Uterus (tissue), 4 donors: ENCODE results near the gene ITGB5. TPM values are rescaled to one million over a fixed set of nuclear protein-coding genes. Genes with fewer than 3 reads are reported as not detected.

ENCODE experiments used
- DNase-seq, 2 donors: peaks; one replicate each; pipeline ENCODE4 v3.0.0-alpha.2; 2019 to 2020
- H3K27ac ChIP-seq, 2 donors: fragments of 200-600 bp; sonication (generic); 1 replicate in 1 of 2; 2 replicates in 1 of 2; pipeline ENCODE4 v1.5.1; 2016 to 2018
- H3K27me3 ChIP-seq, 2 donors: fragments of 200-600 bp; sonication (generic); one replicate each; pipeline ENCODE4 v1.5.1; 2018 to 2019; ENCODE audit warnings: control low read depth in 1 of 2
- H3K36me3 ChIP-seq, 2 donors: fragments of 200-600 bp; sonication (generic); one replicate each; pipeline ENCODE4 v1.5.1; 2019; ENCODE audit warnings: control low read depth in 1 of 2
- H3K4me1 ChIP-seq, 2 donors: fragments of 200-600 bp; sonication (generic); one replicate each; pipeline ENCODE4 v1.5.1; 2018 to 2019; ENCODE audit warnings: control low read depth in 1 of 2
- H3K4me3 ChIP-seq, 2 donors: fragments of 200-600 bp; sonication (generic); 1 replicate in 1 of 2; 2 replicates in 1 of 2; pipeline ENCODE4 v1.5.1; 2018 to 2019; ENCODE audit warnings: mild to moderate bottlenecking in 1 of 2
- H3K9me3 ChIP-seq, 2 donors: fragments of 200-600 bp; sonication (generic); one replicate each; pipeline ENCODE4 v1.5.1; 2019; ENCODE audit warnings: control low read depth in 1 of 2
- POLR2A ChIP-seq, 2 donors: fragments of 450-650 bp; IDR thresholded peaks; one replicate each; pipeline ENCODE4 v1.6.1; 2016; ENCODE audit warnings: antibody characterized with exemption in 2 of 2, mild to moderate bottlenecking in 1 of 2, moderate library complexity in 1 of 2
- intact Hi-C: fragments of 100-400 bp; cut with DNase I; formaldehyde crosslinking; loops from one replicate; pipeline ENCODE4 v1.15.1; 2023; ENCODE audit warnings: low total_unique reads
- total RNA-seq, 4 donors: library from RNA; depleted of rRNA in 3 of 4; stranded (reverse); fragments of >200 nt in 3 of 4; gene quantifications; one replicate each; pipeline versions ENCODE4 v1.1.0 to v1.2.4, GENCODE V29; 2014 to 2023
- TF ChIP-seq, protein P1 (sequence below), 4 experiments: fragments of 200-600 bp in 2 of 4; fragments of 450-650 bp in 2 of 4; sonication (generic) in 2 of 4; IDR thresholded peaks; one replicate each; pipeline ENCODE4 v1.5.1; 2016 to 2019; ENCODE audit warnings: antibody characterized with exemption in 4 of 4, mild to moderate bottlenecking in 2 of 4, moderate library complexity in 1 of 4
- donor health status: DM: yes; HTN: yes; CAD: no.

ITGB5 gene
- total RNA-seq, 4 donors from 2014 or later, result 28.7 to 106 (median 71.6) TPM

DNA sequence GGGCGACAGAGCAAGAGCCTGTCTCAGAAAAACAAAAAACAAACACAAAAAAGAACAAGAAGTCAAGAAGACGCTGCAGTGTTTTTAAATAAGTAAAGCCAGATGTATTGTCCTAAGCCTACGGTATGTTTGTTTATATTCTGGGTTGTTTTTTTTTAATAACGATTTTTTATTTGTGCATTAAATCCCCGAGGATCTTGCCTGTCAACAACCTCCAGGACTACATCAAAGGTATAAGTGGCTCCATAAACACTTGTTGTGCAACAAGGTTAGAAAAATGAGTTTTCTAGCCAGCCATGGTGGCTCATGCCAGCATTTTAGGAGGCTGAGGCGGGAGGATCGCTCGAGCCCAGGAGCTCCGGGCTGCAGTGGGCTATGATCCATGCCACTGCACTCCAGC is 26.1 kb downstream of the ITGB5 start:
- intact Hi-C loops, result no loop called here
- Histone ChIP-seq H3K4me1 (no peaks in the 10 kb centered on the region), H3K27ac (peak overlapping the region; percentile 67 to 81)

DNA sequence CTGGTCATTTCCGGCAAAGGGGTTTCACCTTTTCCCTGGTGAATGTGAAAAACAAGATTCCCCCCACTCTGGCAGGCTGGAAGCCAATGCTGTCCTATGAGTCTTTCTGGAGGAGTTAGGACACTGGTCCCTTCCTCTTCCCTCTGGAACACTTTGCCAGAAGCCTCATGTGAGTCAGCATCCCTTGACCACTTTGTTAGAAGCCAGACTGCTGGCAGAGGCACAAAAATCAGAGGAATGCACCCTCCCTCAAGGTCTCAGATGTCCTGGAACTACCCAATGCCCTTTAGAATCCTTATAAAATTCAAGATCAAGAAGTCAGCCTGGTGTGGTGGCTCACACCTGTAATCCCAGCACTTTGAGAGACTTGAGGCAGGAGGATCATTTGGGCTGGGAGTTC is 26.6 kb downstream of the ITGB5 start:
- peak; percentile 74 to 88 for DNase-seq
- no peak for TF ChIP-seq POLR2A (IDR thresholded peaks at IDR 0.05)
- TF ChIP-seq, protein P1, sequence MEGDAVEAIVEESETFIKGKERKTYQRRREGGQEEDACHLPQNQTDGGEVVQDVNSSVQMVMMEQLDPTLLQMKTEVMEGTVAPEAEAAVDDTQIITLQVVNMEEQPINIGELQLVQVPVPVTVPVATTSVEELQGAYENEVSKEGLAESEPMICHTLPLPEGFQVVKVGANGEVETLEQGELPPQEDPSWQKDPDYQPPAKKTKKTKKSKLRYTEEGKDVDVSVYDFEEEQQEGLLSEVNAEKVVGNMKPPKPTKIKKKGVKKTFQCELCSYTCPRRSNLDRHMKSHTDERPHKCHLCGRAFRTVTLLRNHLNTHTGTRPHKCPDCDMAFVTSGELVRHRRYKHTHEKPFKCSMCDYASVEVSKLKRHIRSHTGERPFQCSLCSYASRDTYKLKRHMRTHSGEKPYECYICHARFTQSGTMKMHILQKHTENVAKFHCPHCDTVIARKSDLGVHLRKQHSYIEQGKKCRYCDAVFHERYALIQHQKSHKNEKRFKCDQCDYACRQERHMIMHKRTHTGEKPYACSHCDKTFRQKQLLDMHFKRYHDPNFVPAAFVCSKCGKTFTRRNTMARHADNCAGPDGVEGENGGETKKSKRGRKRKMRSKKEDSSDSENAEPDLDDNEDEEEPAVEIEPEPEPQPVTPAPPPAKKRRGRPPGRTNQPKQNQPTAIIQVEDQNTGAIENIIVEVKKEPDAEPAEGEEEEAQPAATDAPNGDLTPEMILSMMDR (IDR thresholded peaks at IDR 0.05), result no peak
- H3K9me3 ChIP-seq, result no peaks in the 10 kb centered on the region
- H3K4me3 ChIP-seq, result no peak overlapping the region
- no peaks in the 10 kb centered on the region for H3K27me3 ChIP-seq
- H3K27ac ChIP-seq, result peak overlapping the region; percentile 67 to 81
- no peaks in the 10 kb centered on the region for H3K4me1 ChIP-seq
- intact Hi-C loops, result no loop called here
- H3K36me3 ChIP-seq, result no peaks in the 10 kb centered on the region

More for the DNA sequence above, 26.1 kb downstream of the ITGB5 start:
- Histone ChIP-seq H3K4me3 (no peak overlapping the region), H3K9me3 (no peaks in the 10 kb centered on the region), H3K36me3 (no peaks in the 10 kb centered on the region), H3K27me3 (no peaks in the 10 kb centered on the region)
- no peak for DNase-seq
- TF ChIP-seq, protein P1 (IDR thresholded peaks at IDR 0.05), result no peak
- no peak for TF ChIP-seq POLR2A (IDR thresholded peaks at IDR 0.05)

DNA sequence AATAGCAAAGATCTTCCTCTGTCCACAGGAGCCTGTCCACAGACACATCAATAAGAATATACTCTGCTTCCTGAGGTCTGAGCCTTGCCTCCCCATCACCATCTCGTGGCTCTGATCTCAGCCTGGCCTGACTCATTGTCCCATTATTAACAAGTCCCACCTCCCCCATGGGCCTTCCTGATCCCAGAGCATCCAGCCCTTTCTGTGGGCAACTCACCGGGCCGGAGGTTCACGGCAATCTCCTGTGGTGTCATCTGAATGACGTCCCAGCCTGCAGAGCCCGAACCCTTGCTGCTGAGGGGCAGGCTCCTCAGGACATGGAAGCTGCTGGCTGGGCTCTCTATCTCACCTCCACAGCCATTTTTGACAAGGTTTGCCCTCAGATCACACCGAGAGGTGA is 28.1 kb downstream of the ITGB5 start:
- no peak for TF ChIP-seq POLR2A (IDR thresholded peaks at IDR 0.05)
- H3K27ac ChIP-seq, result peak overlapping the region; percentile 67 to 81
- H3K4me1 ChIP-seq, result no peaks in the 10 kb centered on the region

DNA sequence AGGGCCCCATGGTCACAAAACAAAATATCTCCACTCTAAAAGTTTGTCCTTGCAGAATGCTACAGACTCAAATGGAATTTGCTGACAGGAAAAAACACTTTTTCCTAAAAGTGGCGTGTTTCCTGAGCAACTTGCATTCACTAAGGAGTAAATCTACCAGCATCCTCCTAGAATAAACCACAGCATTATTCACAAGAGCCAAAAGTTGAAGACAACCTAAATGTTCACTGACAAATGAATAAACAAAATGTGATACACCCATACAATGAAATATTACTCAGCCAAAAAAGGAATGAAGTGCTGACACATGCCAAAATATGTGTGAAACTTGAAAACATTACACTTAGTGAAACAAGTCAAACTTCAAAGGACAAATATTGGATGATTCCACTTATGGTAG is 28.9 kb downstream of the ITGB5 start:
- Histone ChIP-seq H3K4me3 (no peak overlapping the region), H3K27ac (peak overlapping the region; percentile 67 to 81), H3K9me3 (no peaks in the 10 kb centered on the region), H3K36me3 (no peaks in the 10 kb centered on the region), H3K27me3 (no peaks in the 10 kb centered on the region), H3K4me1 (no peaks in the 10 kb centered on the region)
- DNase-seq, result no peak
- TF ChIP-seq, protein P1 (IDR thresholded peaks at IDR 0.05), result no peak
- no peak for TF ChIP-seq POLR2A (IDR thresholded peaks at IDR 0.05)
- intact Hi-C loops, result no loop called here

More for the DNA sequence above, 28.1 kb downstream of the ITGB5 start:
- Histone ChIP-seq H3K36me3 (no peaks in the 10 kb centered on the region), H3K4me3 (no peak overlapping the region), H3K9me3 (no peaks in the 10 kb centered on the region), H3K27me3 (no peaks in the 10 kb centered on the region)
- peak; percentile 40 to 48 for DNase-seq
- intact Hi-C loops, result no loop called here

DNA sequence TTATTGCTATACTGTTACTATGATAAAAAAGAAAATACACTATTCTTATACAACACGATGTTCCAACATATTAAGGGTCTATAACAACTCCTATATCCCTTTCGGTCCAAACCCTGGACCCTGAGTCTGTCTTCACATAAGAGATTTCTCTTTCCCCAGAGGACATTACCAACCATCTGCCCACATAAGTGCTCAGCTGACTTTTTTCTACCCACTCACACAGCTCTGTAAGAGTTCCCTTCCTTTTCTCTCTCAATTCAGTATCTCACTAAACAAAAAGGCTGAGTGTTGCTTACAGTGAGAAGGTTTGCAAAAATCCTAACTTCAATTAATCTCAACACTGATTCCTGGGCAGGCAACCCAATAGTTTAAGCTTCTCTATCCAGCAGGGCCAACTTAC is 30.5 kb downstream of the ITGB5 start:
- DNase-seq, result no peak
- Histone ChIP-seq H3K27me3 (no peaks in the 10 kb centered on the region), H3K4me3 (no peak overlapping the region), H3K36me3 (no peaks in the 10 kb centered on the region), H3K9me3 (no peaks in the 10 kb centered on the region), H3K4me1 (no peaks in the 10 kb centered on the region), H3K27ac (peak overlapping the region in 1 of 2 donors; percentile 2)
- intact Hi-C loops, result no loop called here
- TF ChIP-seq, protein P1 (IDR thresholded peaks at IDR 0.05), result no peak
- TF ChIP-seq POLR2A (IDR thresholded peaks at IDR 0.05), result no peak

DNA sequence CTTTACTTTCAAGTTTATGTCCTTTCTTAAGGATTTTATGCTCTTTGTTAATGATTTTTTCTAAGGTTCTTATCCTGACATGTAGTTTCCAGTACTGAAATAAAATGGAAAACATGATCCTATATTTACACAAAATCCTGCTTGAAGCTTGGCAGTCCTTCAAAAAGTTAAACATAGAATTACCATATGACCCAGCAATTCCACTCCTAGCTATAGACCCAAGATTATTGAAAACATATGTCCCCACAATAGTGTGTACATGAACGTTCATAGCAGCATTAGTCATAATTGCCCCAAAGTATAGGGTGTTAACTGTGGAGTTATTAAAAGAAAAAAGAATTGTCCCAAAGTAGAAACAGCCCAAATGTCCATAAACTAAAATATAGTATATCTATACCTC is 33.2 kb downstream of the ITGB5 start:
- H3K27me3 ChIP-seq, result no peaks in the 10 kb centered on the region
- no peak for DNase-seq
- no peak overlapping the region for H3K4me3 ChIP-seq
- no peaks in the 10 kb centered on the region for H3K9me3 ChIP-seq
- H3K36me3 ChIP-seq, result no peaks in the 10 kb centered on the region
- no peaks in the 10 kb centered on the region for H3K4me1 ChIP-seq
- TF ChIP-seq, protein P1 (IDR thresholded peaks at IDR 0.05), result no peak
- no peak for TF ChIP-seq POLR2A (IDR thresholded peaks at IDR 0.05)
- intact Hi-C loops, result no loop called here
- H3K27ac ChIP-seq, result no peak overlapping the region
